ENCODE measurements around the gene TYRP1.
"Not testable (repeated sequence)": the region's sequence is repeated elsewhere in the genome, so short reads cannot be mapped to it uniquely, and the experiment has no call there.

Gene TYRP1

DNA sequence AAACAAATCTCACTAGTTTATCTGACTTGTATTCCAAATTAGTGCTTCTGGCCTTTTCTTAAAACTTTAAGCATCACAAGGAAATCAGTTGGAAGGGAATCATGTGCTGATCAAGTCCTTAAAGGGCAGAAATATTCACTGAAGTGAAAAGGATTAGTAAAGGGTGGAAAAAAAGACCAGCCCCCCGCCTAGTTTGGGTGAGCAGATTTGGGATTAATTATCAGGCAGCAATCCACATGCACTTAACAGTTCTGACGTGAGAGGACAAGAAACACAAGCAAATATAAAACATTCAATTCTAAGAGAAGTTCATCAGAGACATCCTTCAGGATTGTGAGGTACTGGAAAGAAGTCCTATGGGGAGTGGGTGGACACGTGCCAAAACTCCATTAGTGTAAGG, at the start of gene TYRP1:
Gene TYRP1 (plus strand): TSS at position 245 of the 400 bp plus-strand sequence. CDS start 612 bp downstream, outside the sequence.
- DNase-seq, result no peak

- no peak for DNase-seq
Measured at GRCh38 chr9:12643686-12644085, 49.5 kb upstream of the TYRP1 start.

- DNase-seq, result no peak
Measured at GRCh38 chr9:12648925-12649324, 44.3 kb upstream of the TYRP1 start.

GRCh38 chr9:12651125-12651524, 42.1 kb upstream of the TYRP1 start:
- DNase-seq, result no peak

GRCh38 chr9:12652973-12653372, 40.2 kb upstream of the TYRP1 start:
- DNase-seq, result no peak

GRCh38 chr9:12656803-12657202, 36.4 kb upstream of the TYRP1 start:
- no peak for DNase-seq

GRCh38 chr9:12657233-12657632, 36.0 kb upstream of the TYRP1 start:
- no peak for DNase-seq

DNA sequence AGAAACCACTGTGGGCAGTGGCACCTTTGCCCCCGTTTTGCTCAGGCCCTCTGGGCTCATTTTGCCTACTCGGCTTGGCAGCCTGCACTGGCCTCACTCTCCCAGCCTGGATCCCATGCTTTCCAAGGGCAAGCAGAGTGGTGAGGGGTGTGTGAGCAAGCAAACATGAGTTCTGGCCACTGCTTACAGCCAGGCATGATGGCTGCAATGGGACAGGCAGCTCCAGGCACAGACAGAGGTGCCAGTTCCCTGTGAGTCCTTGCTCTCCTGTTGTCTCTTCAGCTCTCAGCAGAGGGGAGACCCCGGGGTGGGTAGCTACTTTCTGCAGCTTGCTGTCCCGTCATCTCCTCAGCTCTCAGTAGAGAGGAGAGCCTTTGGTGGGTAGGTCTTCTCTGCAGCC, 35.2 kb upstream of the TYRP1 start:
- no peak for DNase-seq

DNA sequence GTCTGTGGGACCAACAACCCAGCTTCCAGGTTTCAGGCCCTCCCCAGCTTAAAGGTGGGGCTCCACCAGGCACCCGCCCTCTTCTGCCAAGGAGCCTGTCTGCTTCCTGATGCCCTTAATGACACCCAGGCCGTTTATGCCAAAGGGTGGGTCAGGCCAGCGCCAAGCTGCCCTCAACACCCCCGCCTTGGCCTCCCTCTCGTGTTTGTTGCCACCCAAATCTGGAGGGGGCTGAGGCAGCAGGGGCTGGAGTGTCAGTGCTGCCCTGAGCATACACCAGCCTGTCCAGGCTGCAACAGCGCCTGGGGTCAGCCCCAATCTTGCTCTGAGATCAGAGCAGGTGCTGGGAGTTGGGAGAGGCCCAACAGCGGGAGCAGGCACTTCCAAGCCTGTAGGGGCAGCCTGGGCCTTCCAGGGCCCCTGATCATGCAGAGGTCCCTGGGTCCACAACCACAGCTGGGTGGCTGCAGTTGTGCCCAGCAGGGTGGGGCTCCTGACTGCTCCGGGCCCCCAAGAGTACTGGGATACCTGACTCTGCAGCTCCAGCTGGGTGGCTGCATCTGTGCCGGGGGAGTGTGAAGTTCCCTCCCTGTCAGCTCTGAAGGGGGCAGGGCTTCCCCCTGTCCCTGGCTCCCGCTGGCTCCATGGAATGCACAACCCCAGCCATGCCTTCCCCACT, 34.5 kb upstream of the TYRP1 start:
- no peak for DNase-seq

DNA sequence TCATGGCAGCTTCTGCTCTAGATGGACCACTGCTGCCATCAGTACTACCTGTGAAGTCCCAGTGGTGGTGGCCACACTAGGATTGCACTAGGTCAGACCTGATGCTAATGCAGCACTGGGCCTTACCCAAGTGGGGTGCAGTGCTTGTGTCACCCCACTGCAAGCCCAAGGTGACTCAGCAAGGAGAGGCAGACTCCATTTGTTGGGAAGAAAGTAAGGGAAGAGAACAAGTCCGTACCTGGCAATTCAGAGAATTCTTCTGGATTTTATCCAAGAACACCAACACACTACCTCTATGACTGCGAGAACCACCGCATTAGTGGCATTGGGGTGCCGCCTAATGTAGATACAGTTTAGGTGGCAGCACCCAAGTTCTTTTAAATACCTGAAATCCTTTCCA, 34.0 kb upstream of the TYRP1 start:
- no peak for DNase-seq

GRCh38 chr9:12666813-12667212, 26.4 kb upstream of the TYRP1 start:
- DNase-seq, result no peak

GRCh38 chr9:12667892-12668291, 25.3 kb upstream of the TYRP1 start:
- no peak for DNase-seq

GRCh38 chr9:12670006-12670405, 23.2 kb upstream of the TYRP1 start:
- DNase-seq, result no peak

- no peak for DNase-seq
Measured at GRCh38 chr9:12674961-12675360, 18.2 kb upstream of the TYRP1 start.

DNA sequence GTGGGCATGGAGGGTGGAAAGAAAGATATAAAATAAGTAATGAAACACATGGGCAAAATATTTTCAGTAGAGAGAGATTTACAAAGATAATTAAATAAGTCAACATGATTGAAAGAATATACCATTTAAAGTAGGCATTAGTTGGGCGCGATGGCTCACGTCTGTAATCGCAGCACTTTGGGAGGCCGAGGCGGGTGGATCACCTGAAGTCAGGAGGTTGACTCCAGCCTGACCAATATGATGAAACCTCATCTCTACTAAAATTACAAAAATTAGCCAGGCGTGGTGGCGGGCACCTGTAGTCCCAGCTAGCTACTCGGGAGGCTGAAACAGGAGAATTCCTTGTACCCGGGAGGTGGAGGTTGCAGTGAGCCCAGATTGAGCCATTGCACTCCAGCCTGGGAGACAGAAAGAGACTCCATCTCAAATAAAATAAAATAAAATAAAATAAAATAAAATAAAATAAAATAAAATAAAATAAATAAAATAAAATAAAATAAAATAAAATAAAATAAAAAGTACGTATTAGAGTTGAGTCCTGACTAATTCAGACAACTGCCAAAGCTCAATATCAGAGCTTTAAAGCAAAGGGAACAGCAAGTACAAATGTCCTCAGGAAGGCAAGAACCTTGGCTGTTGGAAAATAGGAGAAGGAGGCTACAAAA, 15.6 kb upstream of the TYRP1 start:
- not testable (repeated sequence) for DNase-seq

- no peak for DNase-seq
Measured at GRCh38 chr9:12680341-12680740, 12.8 kb upstream of the TYRP1 start.

- no peak for DNase-seq
Measured at GRCh38 chr9:12680757-12681156, 12.4 kb upstream of the TYRP1 start.

DNA sequence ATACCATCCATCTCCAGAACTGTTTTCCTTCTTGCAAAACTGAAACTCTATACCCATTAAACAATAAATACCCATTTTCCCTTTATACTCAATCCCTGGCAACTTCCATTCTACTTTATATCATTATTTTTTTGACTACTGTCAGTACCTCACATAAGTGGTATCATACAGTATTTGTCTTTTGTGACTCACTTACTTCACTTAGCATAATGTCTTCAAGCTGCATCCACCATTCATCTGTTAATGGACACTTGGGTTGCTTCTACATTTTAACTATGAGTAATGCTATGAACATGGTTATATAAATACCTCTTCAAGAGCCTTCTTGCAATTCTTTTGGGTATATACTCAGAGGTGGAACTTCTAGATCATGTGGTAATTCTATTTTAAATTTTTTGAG, 11.6 kb upstream of the TYRP1 start:
- DNase-seq, result no peak

DNA sequence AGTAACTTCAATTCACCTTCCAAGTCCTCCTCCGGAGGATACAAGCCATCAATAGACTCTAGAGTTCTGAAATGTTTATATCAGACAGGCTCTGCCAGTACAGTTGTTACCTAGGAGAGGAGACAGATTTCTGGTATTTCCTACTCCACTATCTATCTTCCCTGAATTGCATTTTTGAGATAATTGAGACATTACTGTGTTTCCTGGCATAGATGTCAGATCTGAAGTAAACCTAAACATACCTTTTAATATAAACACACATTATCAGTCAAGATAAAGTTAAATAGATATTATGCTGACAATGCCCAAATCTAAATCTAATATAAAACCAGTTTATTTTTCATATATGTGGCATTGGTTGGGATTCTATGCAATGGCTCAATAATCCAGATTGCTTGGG, 8.2 kb upstream of the TYRP1 start:
- DNase-seq, result no peak

DNA sequence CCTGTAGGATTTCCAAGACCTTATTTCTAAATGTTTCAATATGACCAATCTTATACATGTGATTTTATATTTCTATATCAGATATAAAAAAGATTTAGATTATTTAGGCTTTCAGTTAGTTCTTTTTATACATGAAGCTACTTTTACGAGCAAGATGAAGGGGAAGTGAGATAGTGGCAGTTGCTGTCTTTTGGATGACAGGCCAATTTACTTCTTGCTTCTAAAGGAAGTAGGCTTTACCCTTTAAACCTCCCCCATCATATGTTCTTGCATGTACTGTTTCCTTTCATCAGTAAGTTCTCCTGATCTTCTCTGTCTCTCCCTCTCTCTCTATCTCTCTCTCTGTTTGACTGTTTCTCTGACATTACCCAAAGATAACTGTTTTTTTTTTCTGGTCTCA, 4.0 kb upstream of the TYRP1 start:
- DNase-seq, result no peak

DNA sequence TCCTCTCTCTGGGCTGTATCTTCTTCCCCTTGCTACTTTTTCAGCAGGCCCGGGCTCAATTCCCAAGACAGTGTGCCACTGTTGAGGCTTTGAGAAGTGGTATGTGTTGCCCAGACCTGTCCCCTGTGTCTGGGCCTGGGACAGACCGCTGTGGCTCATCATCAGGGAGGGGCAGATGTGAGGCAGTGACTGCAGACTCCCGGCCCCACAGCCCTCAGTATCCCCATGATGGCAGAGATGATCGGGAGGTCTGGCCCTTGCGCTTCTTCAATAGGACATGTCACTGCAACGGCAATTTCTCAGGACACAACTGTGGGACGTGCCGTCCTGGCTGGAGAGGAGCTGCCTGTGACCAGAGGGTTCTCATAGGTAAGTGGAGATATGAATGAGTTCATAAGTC, 828 bp downstream of the TYRP1 start:
- DNase-seq, result no peak

DNA sequence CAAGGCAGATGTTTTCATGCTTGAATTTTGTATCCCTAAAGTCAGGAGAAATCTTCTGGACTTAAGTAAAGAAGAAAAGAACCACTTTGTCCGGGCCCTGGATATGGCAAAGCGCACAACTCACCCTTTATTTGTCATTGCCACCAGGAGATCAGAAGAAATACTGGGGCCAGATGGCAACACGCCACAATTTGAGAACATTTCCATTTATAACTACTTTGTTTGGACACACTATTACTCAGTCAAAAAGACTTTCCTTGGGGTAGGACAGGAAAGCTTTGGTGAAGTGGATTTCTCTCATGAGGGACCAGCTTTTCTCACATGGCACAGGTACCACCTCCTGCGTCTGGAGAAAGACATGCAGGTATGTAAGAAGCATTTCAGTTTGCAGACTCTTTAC, 2.3 kb downstream of the TYRP1 start:
- DNase-seq, result no peak

GRCh38 chr9:12696931-12697622, 3.9 kb downstream of the TYRP1 start:
- no peak for DNase-seq

- no peak for DNase-seq
Measured at GRCh38 chr9:12697719-12698118, 4.5 kb downstream of the TYRP1 start.

Measured in CD4-positive, alpha-beta T cell treated with Interleukin-17A for 4 hours (primary cell).